ENCODE results near the gene UTS2R.
"Not testable (repeated sequence)": the region's sequence is repeated elsewhere in the genome, so short reads cannot be mapped to it uniquely, and the experiment has no call there.

- not testable (repeated sequence) for TF ChIP-seq CTCF, POLR2A (IDR thresholded peaks at IDR 0.05)
Measured at GRCh38 chr17:82412081-82412480, 40.5 kb downstream of the UTS2R start.

Data from stomach (tissue), 4 donors.